Natural killer cell (primary cell): Measurements from ENCODE around the gene RNF148. TPM values are rescaled to one million over a fixed set of nuclear protein-coding genes. Genes with fewer than 3 reads are reported as not detected.

ENCODE experiments used
- ATAC-seq, 3 donors: fragments of 150-1000 bp in 2 of 3; fragments of 200-7000 bp in 1 of 3; cut with Tn5 transposase; 1 replicate in 1 of 3; 2 replicates in 2 of 3; pipeline ENCODE4 v1.10.0; 2021; ENCODE audit warnings: mild to moderate bottlenecking in 2 of 3, moderate library complexity in 2 of 3
- DNase-seq, 2 donors: peaks; one replicate each; pipeline versions ENCODE4 v3.0.0 to v3.0.0-alpha.2; 2013 to 2021; ENCODE audit warnings: mixed read lengths in 1 of 2
- H3K27ac ChIP-seq: one replicate; pipeline ENCODE4 v1.5.1; 2013; ENCODE audit warnings: mild to moderate bottlenecking, low read length
- H3K27me3 ChIP-seq: one replicate; pipeline ENCODE4 v1.6.1; 2013; ENCODE audit warnings: low read length; ENCODE audit not compliant: control insufficient read depth, insufficient read depth
- H3K36me3 ChIP-seq: one replicate; pipeline ENCODE4 v1.6.1; 2013; ENCODE audit warnings: low read length; ENCODE audit not compliant: control insufficient read depth, insufficient read depth
- H3K4me1 ChIP-seq: one replicate; pipeline ENCODE4 v1.6.1; 2013; ENCODE audit warnings: low read length; ENCODE audit not compliant: control insufficient read depth, insufficient read depth
- H3K4me3 ChIP-seq: one replicate; pipeline ENCODE4 v1.5.1; 2013; ENCODE audit warnings: low read length
- H3K9me3 ChIP-seq: one replicate; pipeline ENCODE4 v1.6.1; 2013; ENCODE audit warnings: low read length; ENCODE audit not compliant: control insufficient read depth, insufficient read depth
- H3K27ac Mint-ChIP-seq, 2 donors: one replicate each; pipeline ENCODE4 v1.8.0; 2022; ENCODE audit warnings: mild to moderate bottlenecking in 2 of 2, mixed read lengths in 2 of 2, moderate library complexity in 1 of 2
- H3K27me3 Mint-ChIP-seq, 2 donors: one replicate each; pipeline ENCODE4 v1.8.0; 2022; ENCODE audit warnings: low read depth in 2 of 2, mixed read lengths in 2 of 2
- H3K36me3 Mint-ChIP-seq: one replicate; pipeline ENCODE4 v1.8.0; 2022; ENCODE audit warnings: mixed read lengths
- H3K4me1 Mint-ChIP-seq, 2 donors: one replicate each; pipeline ENCODE4 v1.8.0; 2022; ENCODE audit warnings: mixed read lengths in 2 of 2
- H3K4me3 Mint-ChIP-seq: one replicate; pipeline ENCODE4 v1.8.0; 2022; ENCODE audit warnings: mild to moderate bottlenecking, moderate library complexity, mixed read lengths
- H3K9me3 Mint-ChIP-seq, 2 donors: one replicate each; pipeline ENCODE4 v1.8.0; 2022; ENCODE audit warnings: mixed read lengths in 2 of 2
- WGBS: methylation state at CpG from one replicate; pipeline ENCODE4 v1.1.7; 2013; ENCODE audit warnings: missing lambda C conversion rate; ENCODE audit not compliant: insufficient coverage; 5-methylcytosine and 5-hydroxymethylcytosine counted together
- intact Hi-C: fragments of 100-400 bp; cut with micrococcal nuclease; formaldehyde crosslinking; loops from one replicate; pipeline ENCODE4 v1.14.2; 2022
- total RNA-seq, 4 donors: library from RNA; stranded (reverse); fragments of 120-200 nt in 1 of 4; gene quantifications; one replicate each; pipeline versions ENCODE4 v1.2.3 to v1.2.4, GENCODE V29; 2013 to 2022
- TF ChIP-seq, protein P1 (sequence below): fragments of 200-600 bp; IDR thresholded peaks from one replicate; pipeline ENCODE4 v1.8.0; 2022; ENCODE audit warnings: antibody characterized with exemption

RNF148 gene
- total RNA-seq, 3 donors from 2014 or later (not counting 1 experiment from before 2014, with no cell fraction given) = not detected

DNA sequence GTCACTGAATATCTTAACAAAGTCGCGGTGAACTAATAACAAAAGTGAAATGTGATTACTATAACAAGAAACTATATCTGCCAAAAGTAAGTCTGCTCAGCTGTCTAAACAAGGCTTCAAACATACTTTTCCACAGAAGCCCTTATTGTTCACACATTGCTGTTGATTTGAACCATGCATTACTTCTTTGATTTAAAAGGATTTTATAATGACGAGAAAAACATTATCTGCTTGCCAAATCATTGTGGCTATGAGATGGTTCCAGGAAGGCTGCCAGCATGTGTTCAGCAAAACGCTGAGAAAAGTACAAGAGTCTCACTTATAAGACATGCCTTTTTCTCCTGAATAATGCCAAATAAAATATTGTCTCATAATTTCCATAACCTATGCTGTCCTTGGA, 28.2 kb downstream of the RNF148 start:
- intact Hi-C loops = no loop called here
- Histone ChIP-seq H3K36me3 (no peaks in the 10 kb centered on the region), H3K4me1 (no peaks in the 10 kb centered on the region), H3K4me3 (no peak overlapping the region), H3K27ac (no peak overlapping the region), H3K9me3 (peaks cover 8% of the 10 kb centered on the region), H3K27me3 (no peaks in the 10 kb centered on the region)
- peaks cover 22 to 24% of the 10 kb centered on the region in 2 donors for H3K9me3 Mint-ChIP-seq
- no peak overlapping the region for H3K27ac Mint-ChIP-seq
- 56% methylated on average over 2 of the region's 4 CpGs for whole genome bisulfite sequencing
- no peaks in the 10 kb centered on the region for H3K36me3 Mint-ChIP-seq
- no peaks in the 10 kb centered on the region for H3K27me3 Mint-ChIP-seq
- TF ChIP-seq, protein P1, sequence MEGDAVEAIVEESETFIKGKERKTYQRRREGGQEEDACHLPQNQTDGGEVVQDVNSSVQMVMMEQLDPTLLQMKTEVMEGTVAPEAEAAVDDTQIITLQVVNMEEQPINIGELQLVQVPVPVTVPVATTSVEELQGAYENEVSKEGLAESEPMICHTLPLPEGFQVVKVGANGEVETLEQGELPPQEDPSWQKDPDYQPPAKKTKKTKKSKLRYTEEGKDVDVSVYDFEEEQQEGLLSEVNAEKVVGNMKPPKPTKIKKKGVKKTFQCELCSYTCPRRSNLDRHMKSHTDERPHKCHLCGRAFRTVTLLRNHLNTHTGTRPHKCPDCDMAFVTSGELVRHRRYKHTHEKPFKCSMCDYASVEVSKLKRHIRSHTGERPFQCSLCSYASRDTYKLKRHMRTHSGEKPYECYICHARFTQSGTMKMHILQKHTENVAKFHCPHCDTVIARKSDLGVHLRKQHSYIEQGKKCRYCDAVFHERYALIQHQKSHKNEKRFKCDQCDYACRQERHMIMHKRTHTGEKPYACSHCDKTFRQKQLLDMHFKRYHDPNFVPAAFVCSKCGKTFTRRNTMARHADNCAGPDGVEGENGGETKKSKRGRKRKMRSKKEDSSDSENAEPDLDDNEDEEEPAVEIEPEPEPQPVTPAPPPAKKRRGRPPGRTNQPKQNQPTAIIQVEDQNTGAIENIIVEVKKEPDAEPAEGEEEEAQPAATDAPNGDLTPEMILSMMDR = no peak
- no peak overlapping the region for H3K4me3 Mint-ChIP-seq
- no peak for DNase-seq
- no peaks in the 10 kb centered on the region for H3K4me1 Mint-ChIP-seq
- ATAC-seq = no peak

DNA sequence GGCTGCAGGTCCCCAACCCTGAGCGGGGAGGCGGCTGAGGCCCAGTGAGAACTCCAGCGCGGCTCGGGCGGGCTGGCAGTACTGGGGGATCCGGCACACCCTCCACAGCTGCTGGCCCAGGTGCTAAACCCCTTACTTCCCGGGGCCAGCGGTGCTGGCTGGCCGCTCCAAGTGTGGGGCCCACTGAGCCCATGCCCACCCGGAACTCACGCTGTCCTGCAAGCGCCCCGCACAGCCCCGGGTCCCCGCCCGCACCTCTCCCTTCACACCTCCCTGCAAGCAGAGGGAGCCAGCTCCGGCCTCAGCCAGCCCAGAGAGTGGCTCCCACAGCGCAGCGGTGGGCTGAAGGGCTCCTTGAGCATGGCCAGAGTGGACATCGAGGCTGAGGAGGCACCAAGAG, 28.8 kb downstream of the RNF148 start:
- 97% methylated on average over 21 of the region's 21 CpGs for WGBS
- Histone ChIP-seq H3K27ac (no peak overlapping the region), H3K36me3 (no peaks in the 10 kb centered on the region), H3K9me3 (peaks cover 8% of the 10 kb centered on the region), H3K4me3 (no peak overlapping the region), H3K27me3 (no peaks in the 10 kb centered on the region), H3K4me1 (no peaks in the 10 kb centered on the region)
- H3K27ac Mint-ChIP-seq = no peak overlapping the region
- no peak overlapping the region for H3K4me3 Mint-ChIP-seq
- no peak for DNase-seq
- TF ChIP-seq, protein P1 = no peak
- H3K4me1 Mint-ChIP-seq = no peaks in the 10 kb centered on the region
- H3K36me3 Mint-ChIP-seq = no peaks in the 10 kb centered on the region
- intact Hi-C loops = no loop called here
- H3K9me3 Mint-ChIP-seq = peaks cover 22% of the 10 kb centered on the region in 2 donors
- no peaks in the 10 kb centered on the region for H3K27me3 Mint-ChIP-seq
- no peak for ATAC-seq

DNA sequence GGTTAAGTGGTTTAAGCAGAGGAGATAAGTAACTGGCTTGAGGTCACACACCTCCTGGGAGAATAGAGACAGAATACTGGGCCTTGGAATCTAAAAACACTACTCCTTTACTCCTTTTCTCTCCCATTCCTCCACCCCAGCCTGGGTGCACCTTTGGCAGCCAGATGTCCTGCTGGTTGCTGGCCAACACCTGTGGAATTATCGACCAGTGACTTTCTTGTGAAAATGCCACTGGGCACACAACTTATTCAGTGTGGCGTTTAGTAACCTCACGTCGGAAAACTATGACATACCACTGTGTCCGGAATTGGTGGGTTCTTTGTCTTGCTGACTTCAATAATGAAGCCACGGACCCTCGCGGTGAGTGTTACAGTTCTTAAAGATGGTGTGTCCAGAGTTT, 30.2 kb downstream of the RNF148 start:
- no peaks in the 10 kb centered on the region for H3K27me3 Mint-ChIP-seq
- no peak for ATAC-seq
- H3K27ac ChIP-seq = no peak overlapping the region
- H3K36me3 ChIP-seq = no peaks in the 10 kb centered on the region
- H3K9me3 Mint-ChIP-seq = peaks cover 21 to 26% of the 10 kb centered on the region in 2 donors
- intact Hi-C loops = no loop called here
- WGBS = 93% methylated on average over 8 of the region's 8 CpGs
- no peaks in the 10 kb centered on the region for H3K4me1 ChIP-seq
- TF ChIP-seq, protein P1 = no peak
- no peak overlapping the region for H3K27ac Mint-ChIP-seq
- no peak overlapping the region for H3K4me3 ChIP-seq
- H3K4me3 Mint-ChIP-seq = no peak overlapping the region
- H3K27me3 ChIP-seq = no peaks in the 10 kb centered on the region
- DNase-seq = no peak
- peaks cover 8% of the 10 kb centered on the region for H3K9me3 ChIP-seq
- H3K4me1 Mint-ChIP-seq = no peaks in the 10 kb centered on the region
- no peaks in the 10 kb centered on the region for H3K36me3 Mint-ChIP-seq

DNA sequence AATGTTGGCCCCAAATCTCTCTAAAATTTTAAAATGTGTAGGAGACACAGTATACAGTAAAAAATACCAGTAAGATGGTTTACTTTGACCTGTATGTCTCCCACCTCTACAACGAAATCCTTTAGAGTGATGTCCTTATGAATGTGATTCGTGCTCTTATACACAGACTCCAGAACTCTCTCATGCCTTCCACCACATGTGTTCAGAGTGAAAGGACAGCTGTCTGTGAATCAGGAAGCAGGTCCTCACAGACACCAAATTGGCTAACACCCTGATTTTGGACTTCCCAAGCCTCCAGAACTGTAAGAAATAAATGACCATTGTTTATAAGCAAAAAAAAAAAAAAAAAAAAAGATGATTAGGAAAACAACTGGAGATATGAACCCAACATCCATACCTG, 39.0 kb downstream of the RNF148 start:
- Mint-ChIP-seq H3K36me3 (peaks cover 7% of the 10 kb centered on the region), H3K4me3 (no peak overlapping the region), H3K4me1 (no peaks in the 10 kb centered on the region), H3K9me3 (peaks cover 14 to 18% of the 10 kb centered on the region in 2 donors), H3K27me3 (no peaks in the 10 kb centered on the region), H3K27ac (no peak overlapping the region)
- intact Hi-C loops = no loop called here
- H3K9me3 ChIP-seq = peaks cover 3% of the 10 kb centered on the region
- DNase-seq (no peak), ATAC-seq (no peak)
- H3K36me3 ChIP-seq = no peaks in the 10 kb centered on the region
- TF ChIP-seq, protein P1 = no peak
- H3K4me3 ChIP-seq = no peak overlapping the region
- no peaks in the 10 kb centered on the region for H3K27me3 ChIP-seq
- H3K4me1 ChIP-seq = no peaks in the 10 kb centered on the region
- no peak overlapping the region for H3K27ac ChIP-seq
- WGBS = no CpG with 5 or more reads among the region's 2 CpGs
